GM21576 (cell line): ENCODE data around the gene ZNF516.

ENCODE experiments used
- ATAC-seq: cut with Tn5 transposase; IDR thresholded peaks from one replicate; pipeline ENCODE4 v1.9.1; 2021; ENCODE audit warnings: mild to moderate bottlenecking, moderate library complexity; ENCODE audit not compliant: unreplicated experiment

The ZNF516 gene

GRCh38 chr18:76514573-76514972 lies 19.5 kb upstream of the ZNF516 start:
- ATAC-seq: no peak

GRCh38 chr18:76507830-76508385 lies 12.9 kb upstream of the ZNF516 start:
- no peak for ATAC-seq

GRCh38 chr18:76506974-76507764 lies 12.1 kb upstream of the ZNF516 start:
- no peak for ATAC-seq

- ATAC-seq: no peak
These were observed 11.4 kb upstream of the ZNF516 start for GRCh38 chr18:76506395-76506794.

- no peak for ATAC-seq
These were observed 10.6 kb upstream of the ZNF516 start for GRCh38 chr18:76505614-76506013.

GRCh38 chr18:76504749-76505148 lies 9.7 kb upstream of the ZNF516 start:
- ATAC-seq: no peak

- ATAC-seq: no peak
These were observed 8.8 kb upstream of the ZNF516 start for GRCh38 chr18:76503649-76504386.

- no peak for ATAC-seq
These were observed 7.5 kb upstream of the ZNF516 start for GRCh38 chr18:76502551-76502950.

- peak; percentile 94 for ATAC-seq
These were observed 4.7 kb upstream of the ZNF516 start for GRCh38 chr18:76499637-76500340.

- ATAC-seq: no peak
These were observed 4.0 kb upstream of the ZNF516 start for GRCh38 chr18:76499021-76499420.

- no peak for ATAC-seq
These were observed 3.0 kb upstream of the ZNF516 start for GRCh38 chr18:76498064-76498463.

- ATAC-seq: no peak
These were observed 2.0 kb upstream of the ZNF516 start for GRCh38 chr18:76497021-76497420.

GRCh38 chr18:76496194-76496890 lies 1.3 kb upstream of the ZNF516 start:
- no peak for ATAC-seq

GRCh38 chr18:76495435-76496193 lies 572 bp upstream of the ZNF516 start:
- no peak for ATAC-seq

GRCh38 chr18:76494231-76495005 lies 624 bp downstream of the ZNF516 start:
- no peak for ATAC-seq

- ATAC-seq: peak; percentile 11
These were observed 1.6 kb downstream of the ZNF516 start for GRCh38 chr18:76493213-76494161.

GRCh38 chr18:76492669-76493212 lies 2.3 kb downstream of the ZNF516 start:
- peak; percentile 73 for ATAC-seq
